DOHH2 (cell line): ENCODE data around the gene AK1.

Source experiments
- H3F3A ChIP-seq: fragments of 200-600 bp; sonication (generic), shearing (Covaris generic); 2 replicates; pipeline ENCODE4 v1.6.0; 2016; ENCODE audit warnings: antibody characterized with exemption, mild to moderate bottlenecking; ENCODE audit not compliant: control insufficient read depth, insufficient read depth
- H3K27ac ChIP-seq: fragments of 200-600 bp; sonication (generic); 2 replicates; pipeline ENCODE4 v1.5.1; 2014; ENCODE audit warnings: low read depth, mild to moderate bottlenecking, low read length, moderate library complexity
- H3K27me3 ChIP-seq: fragments of 200-600 bp; sonication (generic); 2 replicates; pipeline ENCODE4 v1.6.1; 2014; ENCODE audit warnings: mild to moderate bottlenecking, low read length, mixed read lengths; ENCODE audit not compliant: control insufficient read depth
- H3K36me3 ChIP-seq: fragments of 200-600 bp; sonication (generic); 2 replicates; pipeline ENCODE4 v1.6.1; 2014; ENCODE audit warnings: mild to moderate bottlenecking, low read length, moderate library complexity, mixed read lengths; ENCODE audit not compliant: control insufficient read depth
- H3K4me1 ChIP-seq: fragments of 200-600 bp; sonication (generic); 2 replicates; pipeline ENCODE4 v1.6.1; 2014; ENCODE audit warnings: mild to moderate bottlenecking, low read length, mixed read lengths; ENCODE audit not compliant: control insufficient read depth
- H3K4me2 ChIP-seq: fragments of 200-600 bp; sonication (generic); 2 replicates; pipeline ENCODE4 v1.6.0; 2014; ENCODE audit warnings: mild to moderate bottlenecking, low read length, moderate library complexity
- H3K4me3 ChIP-seq: fragments of 200-600 bp; sonication (generic); 2 replicates; pipeline ENCODE4 v1.5.1; 2014; ENCODE audit warnings: mild to moderate bottlenecking, low read length, mixed read lengths
- H3K79me2 ChIP-seq: fragments of 200-600 bp; sonication (generic); 2 replicates; pipeline ENCODE4 v1.6.1; 2014; ENCODE audit warnings: mild to moderate bottlenecking, low read length, mixed read lengths; ENCODE audit not compliant: control insufficient read depth
- H3K9me2 ChIP-seq: fragments of 200-600 bp; sonication (generic); replicated peaks from 2 replicates; pipeline ENCODE4 v1.6.1; 2014; ENCODE audit warnings: mild to moderate bottlenecking, low read length, mixed read lengths; ENCODE audit not compliant: control insufficient read depth
- H3K9me3 ChIP-seq: fragments of 200-600 bp; sonication (generic); 2 replicates; pipeline ENCODE4 v1.6.1; 2014; ENCODE audit warnings: antibody characterized with exemption, low read length, mixed read lengths; ENCODE audit not compliant: control insufficient read depth, insufficient read depth
- H4K20me1 ChIP-seq: fragments of 200-600 bp; sonication (generic); 2 replicates; pipeline ENCODE4 v1.6.0; 2014; ENCODE audit warnings: low read depth, mild to moderate bottlenecking, antibody characterized with exemption, low read length, moderate library complexity; ENCODE audit not compliant: control insufficient read depth, insufficient read depth
- EZH2phosphoT487 ChIP-seq: fragments of 200-600 bp; sonication (generic); IDR thresholded peaks from 2 replicates; pipeline ENCODE4 v1.6.1; 2017; ENCODE audit warnings: borderline replicate concordance, mild to moderate bottlenecking, antibody characterized with exemption, low read length, moderate library complexity, mixed read lengths
- TF ChIP-seq, protein P1 (sequence below): fragments of 200-600 bp; sonication (generic); IDR thresholded peaks from one replicate; pipeline ENCODE4 v1.5.1; 2014; ENCODE audit warnings: antibody characterized with exemption, mild to moderate bottlenecking, low read depth, low read length; ENCODE audit not compliant: poor library complexity, severe bottlenecking

Gene AK1

DNA sequence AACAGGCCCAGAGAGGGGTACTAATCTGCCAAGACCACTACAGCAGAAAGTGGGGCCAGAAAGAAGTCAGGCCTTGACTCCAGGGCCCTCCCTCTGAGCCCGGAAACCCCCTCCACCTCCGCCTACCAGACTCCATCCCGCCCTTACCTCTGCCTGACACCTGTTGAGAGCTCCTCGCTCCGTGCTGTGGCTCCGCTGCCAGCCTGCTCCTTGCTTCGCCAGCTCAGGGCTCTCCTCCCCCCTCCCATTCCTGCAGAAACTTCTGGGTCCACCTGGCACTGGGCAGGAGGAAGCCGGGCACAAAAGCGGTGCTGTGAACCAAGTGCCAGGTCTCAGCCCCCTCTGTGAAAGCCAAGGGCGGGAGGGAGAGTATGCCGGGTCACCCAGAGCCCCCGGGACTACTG lies 28.3 kb upstream of the AK1 start:
- Histone ChIP-seq H3K79me2 (no peaks in the 10 kb centered on the region; the same call in 1 of the 2 replicates), H3K4me1 (peaks cover 65% of the 10 kb centered on the region), H4K20me1 (no peaks in the 10 kb centered on the region), H3K36me3 (peaks cover 44% of the 10 kb centered on the region), H3F3A (peaks cover 28% of the 10 kb centered on the region), H3K27ac (peak overlapping the region; percentile 93), H3K4me3 (peak overlapping the region; percentile 59), H3K4me2 (peak overlapping the region; percentile 81), H3K9me2 (no peaks in the 10 kb centered on the region), H3K27me3 (no peaks in the 10 kb centered on the region), H3K9me3 (no peaks in the 10 kb centered on the region)
- TF ChIP-seq, protein P1, sequence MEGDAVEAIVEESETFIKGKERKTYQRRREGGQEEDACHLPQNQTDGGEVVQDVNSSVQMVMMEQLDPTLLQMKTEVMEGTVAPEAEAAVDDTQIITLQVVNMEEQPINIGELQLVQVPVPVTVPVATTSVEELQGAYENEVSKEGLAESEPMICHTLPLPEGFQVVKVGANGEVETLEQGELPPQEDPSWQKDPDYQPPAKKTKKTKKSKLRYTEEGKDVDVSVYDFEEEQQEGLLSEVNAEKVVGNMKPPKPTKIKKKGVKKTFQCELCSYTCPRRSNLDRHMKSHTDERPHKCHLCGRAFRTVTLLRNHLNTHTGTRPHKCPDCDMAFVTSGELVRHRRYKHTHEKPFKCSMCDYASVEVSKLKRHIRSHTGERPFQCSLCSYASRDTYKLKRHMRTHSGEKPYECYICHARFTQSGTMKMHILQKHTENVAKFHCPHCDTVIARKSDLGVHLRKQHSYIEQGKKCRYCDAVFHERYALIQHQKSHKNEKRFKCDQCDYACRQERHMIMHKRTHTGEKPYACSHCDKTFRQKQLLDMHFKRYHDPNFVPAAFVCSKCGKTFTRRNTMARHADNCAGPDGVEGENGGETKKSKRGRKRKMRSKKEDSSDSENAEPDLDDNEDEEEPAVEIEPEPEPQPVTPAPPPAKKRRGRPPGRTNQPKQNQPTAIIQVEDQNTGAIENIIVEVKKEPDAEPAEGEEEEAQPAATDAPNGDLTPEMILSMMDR: no peak
- TF ChIP-seq EZH2phosphoT487: no peak

DNA sequence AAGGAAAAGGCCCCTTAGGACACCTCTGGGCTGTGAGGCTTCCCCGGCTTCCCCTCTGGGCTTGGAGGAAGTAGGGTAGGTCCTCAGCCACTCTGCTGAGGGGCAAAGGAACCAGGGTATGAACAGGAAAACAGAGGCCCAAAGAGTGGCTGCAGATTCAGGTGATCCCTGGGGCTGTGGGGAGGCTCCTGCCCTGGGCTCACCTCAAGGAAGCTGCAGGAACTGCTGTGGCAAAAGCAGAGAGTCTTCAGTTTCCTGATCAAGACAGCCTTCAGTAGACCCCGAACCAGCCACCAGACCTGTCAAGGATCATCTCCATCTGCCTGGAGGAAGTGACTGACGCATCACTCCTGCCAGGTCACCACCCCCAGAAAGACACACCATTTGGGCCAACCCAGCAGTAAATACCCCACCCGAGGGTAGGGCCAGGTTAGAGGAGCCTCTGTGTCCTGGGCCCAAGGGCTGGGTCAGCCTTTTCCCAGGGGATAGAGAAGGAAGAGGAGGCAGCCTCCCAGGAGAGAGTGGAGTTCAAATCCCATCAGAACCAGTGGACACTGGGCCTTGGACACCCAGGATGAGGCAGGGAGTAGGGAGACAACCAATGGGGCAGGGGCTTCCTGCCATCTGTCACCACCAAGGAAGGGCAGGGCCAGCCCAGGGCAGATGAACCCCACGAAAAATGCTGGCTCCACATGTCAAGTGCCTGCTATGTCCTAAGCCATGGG lies 27.7 kb upstream of the AK1 start:
- H3K27ac ChIP-seq: peak overlapping the region; percentile 93
- H3K36me3 ChIP-seq: peaks cover 37% of the 10 kb centered on the region
- H3K79me2 ChIP-seq: no peaks in the 10 kb centered on the region; the same call in 1 of the 2 replicates
- no peaks in the 10 kb centered on the region for H4K20me1 ChIP-seq
- H3K27me3 ChIP-seq: no peaks in the 10 kb centered on the region
- H3F3A ChIP-seq: peaks cover 28% of the 10 kb centered on the region
- no peaks in the 10 kb centered on the region for H3K9me2 ChIP-seq
- peaks cover 71% of the 10 kb centered on the region for H3K4me1 ChIP-seq
- peak overlapping the region; percentile 81 for H3K4me2 ChIP-seq
- TF ChIP-seq, protein P1: no peak
- TF ChIP-seq EZH2phosphoT487: no peak
- peak overlapping the region; percentile 59 for H3K4me3 ChIP-seq
- no peaks in the 10 kb centered on the region for H3K9me3 ChIP-seq

DNA sequence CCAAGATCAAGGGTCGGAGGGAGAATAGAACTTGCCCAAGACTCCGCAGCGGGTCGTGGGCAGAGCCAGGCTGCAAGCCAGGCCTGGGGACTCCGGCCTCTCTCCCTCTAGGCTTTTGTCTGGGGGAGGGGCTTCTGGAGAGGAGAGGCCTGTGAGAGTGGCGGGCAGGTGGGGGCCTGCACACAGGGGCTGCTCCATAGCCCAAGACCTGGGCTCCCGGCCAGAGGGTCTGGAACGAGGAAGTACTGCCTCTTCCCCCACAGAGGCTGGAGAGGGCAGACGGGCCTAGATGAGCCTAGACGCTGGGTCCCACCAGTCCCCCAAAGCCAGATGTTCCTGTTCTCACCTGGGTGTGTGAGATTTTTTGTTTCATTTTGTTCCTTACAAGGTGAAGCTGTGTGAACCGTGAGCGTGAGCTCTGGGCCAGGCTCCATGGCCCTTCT lies 27.1 kb upstream of the AK1 start:
- Histone ChIP-seq H3K4me1 (peaks cover 76% of the 10 kb centered on the region), H3K9me2 (no peaks in the 10 kb centered on the region), H3K4me2 (peak overlapping the region; percentile 81), H3K9me3 (no peaks in the 10 kb centered on the region), H4K20me1 (no peaks in the 10 kb centered on the region), H3K79me2 (no peaks in the 10 kb centered on the region), H3F3A (peaks cover 33% of the 10 kb centered on the region), H3K4me3 (peak overlapping the region; percentile 59), H3K27ac (peak overlapping the region; percentile 93), H3K27me3 (no peaks in the 10 kb centered on the region), H3K36me3 (peaks cover 32% of the 10 kb centered on the region)
- no peak for TF ChIP-seq EZH2phosphoT487
- TF ChIP-seq, protein P1: no peak
